Peyer's patch (tissue), 4 donors: Measurements from ENCODE around the gene CLDN17. TPM values are rescaled to one million over a fixed set of nuclear protein-coding genes. Genes with fewer than 3 reads are reported as not detected.

Experiments used
- DNase-seq, 3 donors: peaks; one replicate each; pipeline ENCODE4 v3.0.0-alpha.2; 2017 to 2019
- H3K27ac ChIP-seq, 4 donors: fragments of 200-600 bp; sonication (generic); one replicate each; pipeline ENCODE4 v1.5.1; 2016 to 2019
- H3K27me3 ChIP-seq, 2 donors: fragments of 200-600 bp; sonication (generic); one replicate each; pipeline ENCODE4 v1.5.1; 2019
- H3K36me3 ChIP-seq, 3 donors: fragments of 200-600 bp; sonication (generic); one replicate each; pipeline ENCODE4 v1.5.1; 2016 to 2019
- H3K4me1 ChIP-seq, 4 donors: fragments of 200-600 bp; sonication (generic); one replicate each; pipeline ENCODE4 v1.5.1; 2016 to 2019
- H3K4me3 ChIP-seq, 4 donors: fragments of 200-600 bp; sonication (generic); 1 replicate in 3 of 4; 2 replicates in 1 of 4; pipeline ENCODE4 v1.5.1; 2016 to 2019; ENCODE audit warnings: mild to moderate bottlenecking in 1 of 4
- H3K9me3 ChIP-seq, 4 donors: fragments of 200-600 bp; sonication (generic); one replicate each; pipeline ENCODE4 v1.5.1; 2016 to 2019; ENCODE audit warnings: mild to moderate bottlenecking in 1 of 4
- CTCF ChIP-seq, 6 experiments: fragments of 450-650 bp in 4 of 6; fragments of 200-600 bp in 2 of 6; sonication (generic) in 1 of 6; IDR thresholded peaks; one replicate each; pipeline ENCODE4 v1.5.1; 2017 to 2019; ENCODE audit warnings: antibody characterized with exemption in 6 of 6, mild to moderate bottlenecking in 3 of 6, moderate library complexity in 1 of 6
- POLR2A ChIP-seq, 2 donors: fragments of 450-650 bp; IDR thresholded peaks; one replicate each; pipeline ENCODE4 v1.5.1; 2017; ENCODE audit warnings: antibody characterized with exemption in 2 of 2, mild to moderate bottlenecking in 2 of 2, moderate library complexity in 2 of 2
- total RNA-seq, 4 donors: library from RNA; depleted of rRNA; stranded (reverse); fragments of >200 nt; gene quantifications; one replicate each; pipeline ENCODE4 v1.1.0, GENCODE V29; 2016

The CLDN17 gene
- not detected for total RNA-seq

DNA sequence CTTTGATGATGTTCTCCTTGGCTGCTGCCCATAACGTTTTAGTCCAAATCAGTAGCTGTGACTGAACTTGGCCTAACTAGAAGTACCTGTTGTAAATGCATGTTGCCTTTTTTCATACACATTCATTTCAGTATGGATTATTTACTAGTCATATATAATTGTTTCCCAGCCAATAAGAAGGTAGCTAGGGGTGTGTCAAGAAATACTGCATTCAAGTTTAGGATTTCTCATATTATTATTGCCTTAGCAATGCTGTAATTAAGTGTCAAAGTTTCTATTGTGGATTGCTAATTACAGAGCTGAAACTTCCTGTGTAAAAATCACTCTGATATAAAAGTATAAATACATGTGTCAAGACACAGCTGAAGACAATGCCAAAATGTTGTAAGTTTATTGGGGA lies at the start of gene CLDN17:
Gene CLDN17 (minus strand): TSS at position 101 of the 400 bp plus-strand sequence. CDS start 188 bp downstream, outside the sequence.
- Histone ChIP-seq H3K27ac (no peak within 1 kb of the TSS), H3K27me3 (no peaks in the 10 kb centered on the region), H3K4me3 (no peak within 1 kb of the TSS), H3K4me1 (no peaks in the 10 kb centered on the region), H3K36me3 (no peaks in the 10 kb centered on the region), H3K9me3 (no peaks in the 10 kb centered on the region)
- no peak for DNase-seq
- TF ChIP-seq POLR2A (IDR thresholded peaks at IDR 0.05) (no peak), CTCF (IDR thresholded peaks at IDR 0.05) (no peak)

DNA sequence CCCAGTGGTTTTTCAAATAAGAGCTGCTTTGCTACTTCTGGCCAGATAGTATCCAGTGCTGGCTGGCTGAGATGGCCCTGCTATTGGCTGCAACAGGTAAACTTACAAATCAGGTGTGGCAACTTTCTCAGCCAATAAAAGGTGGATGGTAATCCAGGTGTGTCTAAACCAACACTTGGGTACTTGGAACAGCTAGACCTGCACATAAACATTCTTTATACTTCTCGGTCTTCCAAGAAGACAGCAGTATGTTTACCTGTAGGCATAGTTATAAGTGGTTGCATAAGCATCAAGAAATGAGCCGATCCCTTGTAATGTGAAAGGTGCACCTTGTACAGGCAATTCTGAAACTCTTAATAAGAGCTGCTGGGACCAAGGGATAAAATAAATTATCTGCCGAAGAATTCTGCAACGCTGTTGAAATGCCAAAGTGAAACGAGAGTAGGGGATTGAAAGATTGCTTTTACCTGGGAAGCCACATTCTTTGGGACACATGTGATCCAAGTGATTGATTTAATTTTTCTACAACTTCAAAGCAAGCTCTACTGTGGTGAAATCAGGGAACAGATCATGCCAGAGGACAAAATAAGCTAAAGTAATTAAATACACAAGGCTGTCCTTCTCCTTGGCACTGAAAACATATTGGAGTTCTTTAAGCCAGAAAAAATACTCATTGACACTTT lies 49.6 kb upstream of the CLDN17 start, which contains the start of gene CLDN8:
Gene CLDN8 (minus strand): TSS at position 57 of the 683 bp plus-strand sequence. CDS start 172 bp downstream, outside the sequence.
- Histone ChIP-seq H3K4me3 (no peak within 1 kb of the TSS), H3K27me3 (no peaks in the 10 kb centered on the region), H3K4me1 (no peaks in the 10 kb centered on the region), H3K36me3 (no peaks in the 10 kb centered on the region), H3K9me3 (no peaks in the 10 kb centered on the region), H3K27ac (no peak within 1 kb of the TSS)
- TF ChIP-seq CTCF (IDR thresholded peaks at IDR 0.05) = no peak
- TF ChIP-seq POLR2A (IDR thresholded peaks at IDR 0.05) = no peak
- no peak for DNase-seq

DNA sequence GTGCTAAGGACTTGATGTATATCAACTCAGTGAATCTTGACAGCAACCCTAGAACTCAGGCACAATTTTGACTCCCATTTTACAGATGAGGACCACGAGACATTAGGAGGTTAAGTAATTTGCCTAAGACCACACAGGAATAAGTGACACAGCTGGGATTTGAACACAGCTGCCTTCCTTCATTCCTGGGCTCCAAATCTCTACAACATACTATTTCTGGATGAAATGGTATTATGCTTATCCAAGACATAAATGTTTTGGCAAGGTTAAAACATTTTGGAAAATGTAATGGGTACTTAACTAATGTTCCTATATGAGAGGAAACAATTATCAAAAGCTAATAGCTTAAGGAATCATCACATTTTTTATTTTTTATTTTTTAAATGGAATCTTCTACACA lies 44.5 kb upstream of the CLDN17 start:
- no peaks in the 10 kb centered on the region for H3K9me3 ChIP-seq
- H3K4me3 ChIP-seq = no peak overlapping the region
- no peaks in the 10 kb centered on the region for H3K27me3 ChIP-seq
- no peaks in the 10 kb centered on the region for H3K4me1 ChIP-seq
- TF ChIP-seq POLR2A (IDR thresholded peaks at IDR 0.05) (no peak), CTCF (IDR thresholded peaks at IDR 0.05) (no peak)
- no peak for DNase-seq
- H3K27ac ChIP-seq = no peak overlapping the region
- no peaks in the 10 kb centered on the region for H3K36me3 ChIP-seq

DNA sequence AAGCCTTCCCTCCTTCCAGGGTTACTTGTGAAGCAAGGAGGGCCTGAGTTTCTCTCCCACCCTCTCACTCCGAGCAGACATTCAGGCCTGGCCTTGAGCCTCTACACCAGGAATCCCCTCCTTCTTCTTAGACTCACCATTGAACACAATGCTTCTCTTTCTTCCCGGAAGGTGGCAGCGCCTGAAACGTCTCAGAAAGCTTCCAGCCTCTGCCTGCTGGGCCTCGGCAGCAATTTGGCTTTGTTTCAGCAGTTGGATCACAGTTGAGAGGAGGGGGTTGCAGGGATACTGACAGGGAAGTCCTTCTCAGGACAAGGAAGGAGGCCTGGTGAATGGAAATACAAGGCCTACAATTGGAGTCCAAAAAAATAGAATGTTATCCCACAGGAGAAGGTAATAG lies 43.0 kb upstream of the CLDN17 start:
- Histone ChIP-seq H3K27ac (no peak overlapping the region), H3K27me3 (no peaks in the 10 kb centered on the region), H3K4me1 (no peaks in the 10 kb centered on the region), H3K36me3 (no peaks in the 10 kb centered on the region), H3K4me3 (no peak overlapping the region), H3K9me3 (no peaks in the 10 kb centered on the region)
- DNase-seq = no peak
- no peak for TF ChIP-seq CTCF (IDR thresholded peaks at IDR 0.05)
- no peak for TF ChIP-seq POLR2A (IDR thresholded peaks at IDR 0.05)

DNA sequence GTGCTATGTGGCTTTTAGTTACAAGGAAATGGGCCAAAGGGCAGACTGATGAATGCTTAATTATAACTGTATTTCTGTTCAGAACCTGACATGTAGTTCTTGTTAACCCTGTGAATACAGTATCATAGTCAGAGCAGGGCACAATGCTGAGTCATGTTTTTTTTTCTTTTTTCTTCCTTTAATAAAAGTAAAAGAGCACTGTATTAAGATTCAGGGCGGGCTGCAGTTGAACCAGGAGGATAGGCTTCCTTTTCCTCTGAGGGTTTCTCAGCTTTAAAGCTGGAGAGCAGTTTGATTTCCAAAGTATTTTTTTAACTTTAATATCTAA lies 40.6 kb upstream of the CLDN17 start:
- no peaks in the 10 kb centered on the region for H3K4me1 ChIP-seq
- no peak overlapping the region for H3K27ac ChIP-seq
- no peak for DNase-seq
- TF ChIP-seq CTCF (IDR thresholded peaks at IDR 0.05) = no peak
- TF ChIP-seq POLR2A (IDR thresholded peaks at IDR 0.05) = no peak
- no peaks in the 10 kb centered on the region for H3K9me3 ChIP-seq
- no peaks in the 10 kb centered on the region for H3K36me3 ChIP-seq
- H3K27me3 ChIP-seq = no peaks in the 10 kb centered on the region
- no peak overlapping the region for H3K4me3 ChIP-seq
